Brain pericyte (primary cell): ENCODE results near the gene LRG1.
"Not testable (repeated sequence)": the region's sequence is repeated elsewhere in the genome, so short reads cannot be mapped to it uniquely, and the experiment has no call there.

ENCODE experiments used
- DNase-seq: peaks from one replicate; pipeline ENCODE4 v3.0.0-alpha.2; 2012; ENCODE audit warnings: low read depth, low spot score

Gene LRG1

DNA sequence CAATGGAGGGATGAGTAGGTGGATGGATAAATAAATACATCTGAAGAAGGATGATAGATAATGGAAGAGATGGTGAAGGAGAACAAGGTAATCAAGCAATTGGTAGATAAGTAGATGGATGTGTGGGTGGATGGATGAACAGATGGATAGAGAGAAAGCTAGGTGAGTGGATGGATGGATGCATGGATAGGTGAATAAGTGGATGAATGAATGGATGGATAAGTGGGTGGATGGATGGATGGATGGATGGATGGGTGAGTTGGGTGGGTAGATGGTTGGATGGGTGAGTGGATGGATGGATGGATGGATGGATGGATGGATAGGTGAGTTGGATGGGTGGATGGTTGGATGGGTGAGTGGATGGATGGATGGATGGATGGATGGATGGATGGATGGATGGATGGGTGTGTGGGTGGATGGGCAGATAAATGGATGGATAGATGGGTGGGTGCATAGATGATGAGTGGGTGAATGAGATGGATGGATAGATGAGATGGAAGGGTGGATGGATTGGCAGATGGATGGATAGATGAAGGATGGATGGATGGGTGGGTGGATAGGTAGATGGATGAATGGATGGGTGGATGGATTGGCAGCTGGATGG is 13.4 kb upstream of the LRG1 start:
- no peak for DNase-seq

DNA sequence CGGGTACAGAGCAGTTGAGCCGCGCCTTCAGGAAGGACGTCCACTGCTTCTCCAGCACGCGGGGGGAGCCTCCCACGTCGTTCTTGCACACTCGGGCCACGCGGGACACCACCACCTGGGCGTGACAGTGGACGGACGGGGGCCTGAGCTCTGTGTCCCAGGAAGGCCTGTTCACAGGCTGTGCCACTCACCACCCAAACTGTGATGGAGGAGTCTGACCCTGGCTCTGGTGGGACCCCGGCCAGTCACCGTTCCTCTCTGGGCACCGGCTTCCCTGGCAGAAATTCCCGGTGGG is 12.6 kb upstream of the LRG1 start:
- DNase-seq, result no peak

DNA sequence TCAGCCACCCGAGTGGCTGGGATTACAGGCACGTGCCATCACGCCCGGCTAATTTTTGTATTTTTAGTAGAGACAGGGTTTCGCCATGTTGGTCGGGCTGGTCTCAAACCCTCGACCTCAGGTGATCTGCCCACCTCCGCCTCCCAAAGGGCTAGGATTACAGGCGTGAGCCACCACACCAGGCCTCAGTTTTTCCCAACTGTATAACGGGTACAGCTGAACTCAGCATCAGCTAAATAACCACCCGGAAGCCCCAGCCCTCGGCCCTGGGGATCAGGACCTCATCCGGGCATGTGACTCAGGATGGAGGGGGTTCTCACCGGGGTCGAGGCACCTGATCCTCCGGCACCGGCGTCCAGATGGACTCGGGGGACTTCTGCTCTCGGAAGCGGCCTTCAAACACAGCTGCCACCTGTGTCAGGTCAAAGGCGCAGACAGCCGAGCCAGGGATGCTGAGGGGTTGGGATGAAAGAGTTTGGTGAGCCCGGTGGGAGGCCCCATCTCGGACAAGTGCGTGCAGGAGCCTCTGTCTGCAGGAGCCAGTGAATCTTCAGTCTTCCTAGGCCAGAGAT is 10.7 kb upstream of the LRG1 start:
- DNase-seq, result no peak

- DNase-seq, result no peak
These were observed 10.2 kb upstream of the LRG1 start for GRCh38 chr19:4550018-4550417.

GRCh38 chr19:4548238-4548584 is 8.4 kb upstream of the LRG1 start:
- DNase-seq, result no peak

DNA sequence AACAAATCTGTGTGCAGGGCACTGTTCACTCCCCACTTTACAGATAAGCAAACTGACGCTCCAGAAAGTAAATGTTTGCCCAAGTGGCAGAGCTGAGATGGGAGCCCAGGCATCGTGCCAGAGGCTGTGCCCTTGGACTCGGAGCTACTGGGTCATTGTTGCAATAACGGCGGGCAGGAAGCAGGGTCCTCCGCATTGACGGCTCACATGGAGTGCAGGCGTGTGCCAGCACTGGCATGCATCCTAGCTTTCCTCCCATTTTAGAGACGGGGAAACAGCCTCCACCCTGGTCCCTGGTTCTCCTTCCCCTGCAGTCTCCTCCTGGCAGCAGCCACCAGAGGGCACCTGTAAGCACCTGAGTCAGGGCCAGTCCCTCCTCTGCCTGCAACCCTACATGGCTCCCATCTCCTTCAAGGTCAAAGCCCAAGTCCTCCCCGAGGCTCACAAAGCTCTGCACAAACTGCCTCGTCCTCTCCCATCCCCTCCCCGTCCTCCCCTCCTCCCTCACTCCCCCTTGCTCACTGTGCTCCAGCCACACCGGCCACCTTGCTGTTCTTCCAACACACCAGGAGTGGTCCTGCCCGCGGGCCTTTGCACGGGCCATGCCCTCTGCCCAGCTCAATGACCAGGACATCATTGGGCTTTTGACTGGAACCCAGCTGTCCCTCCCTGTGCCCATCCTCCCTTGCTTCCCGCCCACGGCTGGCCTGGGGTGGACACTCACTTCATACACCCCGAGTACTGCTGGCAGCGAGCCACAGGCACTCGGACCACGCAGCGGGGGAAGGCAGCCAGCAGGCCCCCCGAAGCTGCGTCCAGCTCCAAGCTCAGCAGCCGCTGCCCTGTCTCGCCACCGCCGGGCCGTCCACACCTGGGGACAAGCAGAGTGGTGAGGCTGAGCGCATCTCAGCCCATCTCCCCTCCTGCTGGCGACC is 7.7 kb upstream of the LRG1 start:
- DNase-seq, result no peak

GRCh38 chr19:4543842-4544647 is 4.2 kb upstream of the LRG1 start:
- no peak for DNase-seq

DNA sequence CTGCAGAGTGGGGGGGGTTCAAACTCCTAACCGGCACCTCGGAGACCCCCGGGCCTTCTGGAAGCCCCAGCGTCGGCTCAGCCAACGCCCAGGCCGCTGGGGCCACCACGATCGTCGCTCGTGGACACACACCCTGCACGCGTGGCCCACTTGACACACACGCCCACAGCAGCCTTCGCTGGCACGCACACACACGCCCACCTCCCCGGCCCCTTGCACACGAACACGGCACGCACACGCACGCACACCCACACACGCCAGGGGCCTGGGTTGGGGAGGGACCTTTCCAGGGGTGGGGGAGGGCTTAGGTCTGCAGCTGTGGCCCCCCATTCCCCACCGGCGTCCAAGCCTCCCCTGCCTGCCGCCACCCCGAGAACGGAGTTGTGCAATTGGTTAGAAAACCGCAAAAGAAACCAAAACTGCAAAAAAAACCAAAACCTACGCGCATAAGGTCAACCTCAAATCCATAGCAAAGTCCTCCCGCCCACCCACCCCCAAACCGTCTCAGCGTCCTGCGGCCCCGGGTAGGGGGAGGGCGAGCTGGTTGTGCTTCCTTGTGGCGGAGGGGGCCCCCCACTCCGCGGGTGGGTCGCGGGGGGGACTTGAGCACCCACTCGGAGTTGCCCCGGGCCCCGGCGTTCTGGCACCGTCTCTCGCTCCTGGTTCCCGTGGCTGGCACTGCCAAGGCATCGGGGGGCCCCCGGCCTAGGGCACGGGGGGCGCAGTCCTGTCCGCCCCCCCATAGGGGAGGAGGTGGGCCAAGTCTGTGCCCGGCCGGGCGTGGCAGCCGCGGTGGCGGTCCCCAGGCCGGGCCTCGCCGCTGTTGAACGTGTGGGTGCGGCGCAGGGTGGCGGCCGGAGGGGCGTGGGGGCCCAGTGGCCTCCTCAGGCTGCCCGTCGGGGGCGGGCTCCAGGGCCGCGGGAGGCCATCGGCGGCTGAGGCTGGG is 3.3 kb upstream of the LRG1 start:
- no peak for DNase-seq

GRCh38 chr19:4541806-4542145 is 1.9 kb upstream of the LRG1 start:
- DNase-seq, result not testable (repeated sequence)

GRCh38 chr19:4541114-4541805 is 1.4 kb upstream of the LRG1 start:
- DNase-seq, result no peak

DNA sequence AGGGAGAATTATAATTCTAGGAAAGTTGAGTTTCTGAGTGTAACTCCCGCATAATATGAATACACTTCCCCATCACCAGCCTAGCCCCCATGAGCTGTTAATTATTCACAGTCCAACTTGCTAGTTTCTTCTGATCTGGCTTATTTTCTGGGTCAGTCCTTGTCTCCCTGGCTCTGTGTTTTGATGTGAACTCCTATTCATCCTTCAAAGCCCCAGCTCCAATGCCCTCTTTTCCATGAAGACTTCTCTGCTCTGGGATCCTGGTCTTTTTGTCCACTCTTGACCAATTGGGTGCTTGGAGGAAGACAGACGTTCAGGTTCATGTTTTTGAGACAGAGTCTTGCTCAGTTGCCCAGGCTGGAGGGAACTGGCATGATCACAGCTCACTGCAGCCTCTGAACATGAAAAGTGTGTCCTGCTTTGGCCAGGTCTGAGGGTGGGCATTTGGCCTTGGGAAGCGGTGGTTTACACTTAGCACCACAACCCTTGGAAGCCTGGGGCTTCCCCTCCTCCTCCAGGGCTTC is 605 bp downstream of the LRG1 start:
- DNase-seq, result no peak

- no peak for DNase-seq
These were observed 1.3 kb downstream of the LRG1 start for GRCh38 chr19:4538601-4538954.

DNA sequence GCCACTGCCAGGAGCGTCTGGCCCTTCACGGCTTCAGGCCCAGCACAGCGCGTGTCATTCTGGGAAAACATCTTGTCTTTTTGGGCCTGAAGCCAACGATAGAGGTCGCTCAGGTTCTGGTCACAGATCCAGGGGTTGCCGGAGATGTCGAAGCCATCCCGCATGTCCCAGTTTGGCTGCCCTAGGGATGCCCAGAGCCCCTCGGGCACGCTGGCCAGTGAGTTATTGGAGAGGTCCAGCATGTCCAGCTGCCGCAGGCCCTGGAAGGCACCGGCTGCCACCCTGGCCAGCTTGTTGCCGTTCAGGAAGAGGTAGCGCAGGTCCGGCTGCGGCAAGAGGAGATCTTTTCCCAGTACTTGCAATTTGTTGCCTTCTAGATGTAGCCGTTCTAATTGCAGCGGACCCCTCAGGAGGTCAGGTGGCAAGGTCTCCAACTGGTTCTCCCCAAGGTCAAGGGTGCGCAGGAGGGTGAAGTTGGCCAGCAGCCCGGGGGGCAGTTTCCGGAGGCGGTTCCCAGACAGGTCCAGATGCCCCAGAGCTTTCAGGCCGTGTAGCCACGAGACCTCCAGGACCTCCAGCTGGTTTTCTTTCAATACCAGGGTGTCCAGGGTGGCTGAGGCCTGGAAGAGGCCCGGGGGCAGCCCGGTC is 1.8 kb downstream of the LRG1 start:
- no peak for DNase-seq

DNA sequence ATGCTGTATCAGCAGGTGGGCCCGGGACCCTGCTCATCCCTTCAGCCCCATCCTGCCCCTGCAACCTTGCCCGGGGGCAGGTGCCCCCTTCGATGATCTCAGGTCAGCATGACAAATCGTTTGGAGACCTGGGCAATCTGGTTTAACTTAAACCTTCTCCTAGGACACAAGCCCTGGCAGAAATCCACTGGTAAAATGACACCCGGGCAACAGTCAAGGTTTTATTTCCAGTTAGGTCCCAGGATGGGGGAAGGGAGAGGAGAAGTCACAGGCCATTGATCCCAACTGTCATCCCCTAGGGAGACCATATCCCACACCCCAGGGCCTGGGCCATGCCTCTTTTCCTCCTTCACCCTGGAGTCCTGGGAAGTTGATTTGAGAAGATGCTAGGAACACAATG is 3.0 kb downstream of the LRG1 start:
- DNase-seq, result no peak

GRCh38 chr19:4534836-4535658 is 4.8 kb downstream of the LRG1 start, which contains the start of gene PLIN5:
PLIN5 (minus strand) TSS chr19:4535224; CDS start chr19:4534074, 1,150 bp downstream.
- no peak for DNase-seq

GRCh38 chr19:4533835-4534424 is 5.9 kb downstream of the LRG1 start:
- no peak for DNase-seq

DNA sequence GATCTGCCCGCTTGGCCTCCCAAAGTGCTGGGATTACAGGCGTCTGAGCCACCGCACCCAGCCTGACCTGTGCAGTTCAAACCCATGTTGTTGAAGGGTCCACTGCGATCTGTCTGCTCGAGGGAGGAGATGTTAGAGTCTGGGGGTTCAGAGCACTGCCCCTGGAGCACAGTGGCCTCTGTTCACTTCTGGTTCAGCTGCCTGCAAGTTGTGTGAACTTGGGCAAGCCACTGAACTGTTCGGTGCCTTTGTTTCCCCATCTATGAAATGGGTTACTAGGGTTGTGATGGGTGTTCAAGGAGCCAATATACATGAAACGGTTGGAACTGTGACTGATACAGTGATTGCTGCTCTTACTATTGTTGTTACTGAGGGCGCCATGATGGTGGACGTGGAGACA is 6.5 kb downstream of the LRG1 start:
- no peak for DNase-seq

DNA sequence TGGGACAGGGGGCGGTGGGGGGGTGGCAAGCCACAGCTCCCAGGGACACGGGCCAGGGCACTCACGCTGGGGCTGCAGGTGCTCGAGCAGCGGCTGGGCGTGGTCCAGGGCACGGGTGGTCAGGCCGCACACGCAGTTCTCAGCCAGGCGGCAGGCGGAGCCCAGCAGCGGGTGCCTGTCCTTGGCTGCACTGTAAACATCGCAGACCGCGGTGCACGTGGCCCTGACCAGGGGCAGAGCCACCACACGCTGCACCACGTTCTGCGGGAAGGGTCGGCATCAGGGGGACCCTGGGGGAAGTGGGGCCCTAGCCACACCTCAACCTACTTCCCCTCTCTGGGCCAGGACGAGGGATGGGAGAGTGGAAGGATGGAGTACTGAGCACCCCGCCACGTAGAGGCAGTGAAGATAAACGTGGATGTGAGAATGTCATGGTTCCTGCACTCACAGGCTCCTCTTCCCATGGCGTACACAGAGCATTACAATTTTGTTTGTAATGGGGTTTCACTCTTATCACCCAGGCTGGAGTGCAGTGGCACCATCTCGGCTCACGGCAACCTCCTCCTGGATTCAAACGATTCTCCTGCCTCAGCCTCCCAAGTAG is 8.2 kb downstream of the LRG1 start:
- no peak for DNase-seq
